HG03108 (cell line): Measurements from ENCODE around the gene SECTM1.
"Not testable (repeated sequence)": the region's sequence is repeated elsewhere in the genome, so short reads cannot be mapped to it uniquely, and the experiment has no call there.

ENCODE experiments used
- ATAC-seq: cut with Tn5 transposase; IDR thresholded peaks from one replicate; pipeline ENCODE4 v1.9.1; 2021; ENCODE audit warnings: moderate library complexity; ENCODE audit not compliant: unreplicated experiment

Gene SECTM1

DNA sequence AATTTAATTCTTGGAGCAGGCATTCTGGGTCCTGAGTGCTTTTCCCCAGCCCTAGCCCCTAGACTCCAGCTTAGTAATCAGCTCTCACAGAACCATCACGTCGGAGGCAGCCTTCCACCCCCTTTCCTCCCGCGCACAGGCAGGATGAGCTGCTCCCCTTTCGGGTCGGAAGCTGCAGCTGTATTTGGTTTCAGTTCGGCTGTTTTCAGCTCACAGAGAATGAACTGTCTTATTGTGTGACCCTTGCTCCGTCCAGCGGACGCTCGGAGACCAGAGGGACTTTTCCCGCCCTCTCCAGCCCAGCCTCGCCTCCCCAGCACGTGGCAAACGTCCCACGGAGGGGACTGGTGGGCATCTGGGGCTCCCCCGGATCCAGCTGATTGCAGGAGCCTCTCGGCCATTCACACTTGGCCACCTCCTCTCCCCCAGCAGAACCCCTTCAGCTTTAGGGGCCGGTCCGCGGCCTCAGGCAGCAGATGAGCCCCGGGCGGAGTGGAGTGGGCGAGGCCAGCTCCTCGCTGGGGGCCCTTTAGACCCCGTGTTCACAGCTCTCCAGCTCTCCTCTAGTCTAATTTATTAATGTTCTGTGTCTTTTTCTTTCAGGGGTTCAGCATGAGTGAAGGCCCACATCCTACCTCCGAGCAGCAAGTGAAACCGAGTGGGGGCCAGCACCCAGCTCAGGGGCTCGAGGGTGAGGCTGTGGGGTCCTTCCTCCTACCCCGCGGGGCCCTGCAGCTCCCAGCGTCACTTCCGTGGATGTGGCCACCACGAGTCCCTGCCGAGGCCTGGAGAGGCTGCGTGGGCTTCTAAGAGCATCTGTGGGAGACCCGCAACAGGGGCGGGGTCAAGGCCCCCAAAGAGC lies 37.1 kb upstream of the SECTM1 start:
- ATAC-seq: no peak

DNA sequence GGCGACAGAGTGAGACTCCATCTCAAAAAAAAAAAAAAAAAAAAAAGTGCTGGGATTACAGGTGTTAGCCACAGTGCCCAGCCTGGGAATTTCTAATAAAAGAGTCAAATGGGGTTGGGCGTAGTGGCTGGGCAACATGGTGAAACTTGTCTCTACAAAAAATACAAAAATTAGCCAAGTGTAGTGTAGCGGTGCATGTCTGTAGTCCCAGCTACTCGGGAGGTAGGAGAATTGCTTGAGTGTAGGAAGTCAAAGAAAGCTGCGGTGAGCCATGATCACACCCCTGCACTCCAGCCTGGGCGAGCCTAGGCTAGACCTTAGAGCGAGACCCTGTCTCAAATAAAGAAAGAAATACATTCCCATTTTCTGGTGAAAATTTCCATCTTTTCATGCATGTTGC lies 35.6 kb upstream of the SECTM1 start:
- no peak for ATAC-seq

DNA sequence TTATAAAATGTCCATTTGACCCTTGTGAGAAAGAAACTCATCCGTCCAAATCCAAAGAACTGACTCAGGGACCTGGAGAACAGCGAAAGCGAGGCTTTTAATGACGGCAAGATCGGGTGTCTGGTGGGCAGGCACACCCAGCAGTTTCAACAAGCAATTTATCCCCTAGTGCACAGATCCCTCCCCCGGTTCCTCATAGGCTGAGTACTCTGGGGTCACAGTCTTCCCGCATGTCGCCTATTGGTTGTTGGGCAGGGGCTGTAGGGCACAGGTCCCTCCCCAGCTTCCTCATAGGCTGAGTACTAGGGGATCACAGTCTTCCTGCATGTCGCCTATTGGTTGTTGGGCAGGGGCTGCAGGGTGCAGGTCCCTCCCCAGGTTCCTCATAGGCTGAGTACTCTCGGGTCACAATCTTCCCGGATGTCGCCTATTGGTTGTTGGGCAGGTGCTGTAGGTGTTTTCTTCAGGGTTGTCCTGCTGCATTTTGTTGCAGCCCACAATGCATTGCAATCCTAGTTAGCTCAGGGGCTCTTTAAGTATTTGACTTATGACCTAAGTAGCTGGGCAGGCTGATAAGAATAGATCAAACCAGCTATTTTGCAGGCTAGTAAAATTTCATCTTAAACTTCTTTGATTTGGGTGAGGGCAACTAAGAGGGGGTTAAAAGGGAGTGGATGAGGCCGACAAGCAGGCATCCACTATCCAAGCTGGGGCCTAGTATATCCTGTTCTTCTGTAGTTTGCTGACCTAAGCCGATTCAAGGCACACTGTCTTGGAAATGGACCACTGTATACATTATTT lies 34.4 kb upstream of the SECTM1 start:
- ATAC-seq: no peak

DNA sequence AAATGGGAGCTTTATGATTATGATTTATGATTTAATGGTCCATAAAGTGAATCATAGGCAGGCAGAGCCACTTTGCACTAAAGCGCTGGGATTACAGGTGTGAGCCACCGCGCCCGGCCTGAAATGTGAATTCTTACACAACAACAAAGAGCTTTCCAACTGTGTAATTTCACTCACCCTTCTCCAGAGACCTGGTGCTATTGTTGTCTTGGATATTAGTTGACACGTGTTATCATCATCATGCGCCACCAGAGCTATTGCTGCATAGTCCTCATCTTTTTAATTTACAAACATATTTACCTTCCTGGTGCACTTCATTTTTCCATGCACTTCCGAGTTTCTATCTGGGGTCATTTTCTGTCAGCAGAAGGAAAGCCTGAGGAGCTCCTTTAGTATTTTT lies 33.2 kb upstream of the SECTM1 start:
- ATAC-seq: no peak

DNA sequence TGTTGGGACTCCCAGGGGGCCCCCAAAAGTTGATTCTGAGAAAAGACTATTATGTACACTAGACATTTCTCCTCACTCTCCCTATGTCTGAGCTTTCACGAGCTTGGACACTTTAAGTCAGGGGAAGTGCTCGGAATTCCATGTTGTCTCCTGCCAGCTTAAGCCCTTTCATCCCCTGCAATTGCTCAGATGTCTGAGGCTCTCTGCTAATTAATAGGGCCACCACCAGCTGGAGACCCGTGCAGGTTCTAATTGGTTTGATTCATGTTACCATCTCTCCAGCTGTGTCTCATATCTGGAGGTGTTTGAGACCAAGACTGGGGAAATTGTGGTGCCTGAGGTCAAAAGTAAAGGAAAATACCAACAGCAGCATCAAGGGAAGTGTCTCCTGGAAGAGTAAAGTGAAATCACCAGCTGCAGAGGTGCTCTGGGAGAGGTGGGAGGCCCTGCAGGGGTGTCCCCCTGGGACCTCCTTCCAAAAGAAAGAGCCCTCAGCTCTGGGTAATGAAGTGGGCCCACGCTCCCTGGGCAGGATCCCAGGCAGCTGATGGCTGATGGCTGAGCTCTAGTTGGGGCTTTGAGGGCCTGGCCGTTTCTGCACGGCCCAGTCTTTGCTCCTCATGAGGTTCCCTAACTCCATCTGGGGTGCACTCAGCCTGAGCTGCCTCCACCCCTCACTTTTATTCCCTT lies 32.2 kb upstream of the SECTM1 start:
- ATAC-seq: no peak

DNA sequence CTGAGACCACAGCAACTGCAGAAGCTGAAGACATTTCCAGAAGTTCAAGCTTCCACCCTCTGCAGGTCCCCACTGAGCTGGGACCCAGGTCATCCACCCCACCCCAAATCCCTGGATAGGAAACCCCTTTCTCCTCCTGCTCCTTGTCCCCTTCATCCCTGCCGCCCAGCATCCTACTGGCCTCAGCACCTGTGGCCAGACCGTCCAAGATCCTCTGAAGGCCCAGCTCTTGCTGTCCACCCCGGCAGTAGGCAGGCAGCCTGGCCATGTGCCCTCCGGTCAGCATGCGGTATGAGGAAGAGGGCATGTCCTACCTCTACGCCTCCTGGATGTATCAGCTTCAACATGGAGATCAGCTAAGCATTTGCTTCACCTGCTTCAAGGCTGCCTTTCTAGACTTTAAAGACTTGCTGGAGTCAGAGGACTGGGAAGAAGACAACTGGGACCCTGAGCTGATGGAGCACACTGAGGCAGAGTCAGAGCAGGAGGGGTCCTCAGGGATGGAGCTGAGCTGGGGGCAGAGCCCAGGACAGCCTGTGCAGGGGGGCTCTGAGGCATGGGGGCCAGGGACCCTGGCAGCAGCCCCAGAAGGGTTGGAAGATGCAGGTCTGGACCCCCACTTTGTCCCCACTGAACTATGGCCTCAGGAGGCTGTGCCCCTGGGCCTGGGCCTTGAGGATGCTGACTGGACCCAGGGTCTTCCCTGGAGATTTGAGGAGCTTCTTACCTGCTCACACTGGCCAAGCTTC lies 28.5 kb upstream of the SECTM1 start:
- ATAC-seq: no peak

DNA sequence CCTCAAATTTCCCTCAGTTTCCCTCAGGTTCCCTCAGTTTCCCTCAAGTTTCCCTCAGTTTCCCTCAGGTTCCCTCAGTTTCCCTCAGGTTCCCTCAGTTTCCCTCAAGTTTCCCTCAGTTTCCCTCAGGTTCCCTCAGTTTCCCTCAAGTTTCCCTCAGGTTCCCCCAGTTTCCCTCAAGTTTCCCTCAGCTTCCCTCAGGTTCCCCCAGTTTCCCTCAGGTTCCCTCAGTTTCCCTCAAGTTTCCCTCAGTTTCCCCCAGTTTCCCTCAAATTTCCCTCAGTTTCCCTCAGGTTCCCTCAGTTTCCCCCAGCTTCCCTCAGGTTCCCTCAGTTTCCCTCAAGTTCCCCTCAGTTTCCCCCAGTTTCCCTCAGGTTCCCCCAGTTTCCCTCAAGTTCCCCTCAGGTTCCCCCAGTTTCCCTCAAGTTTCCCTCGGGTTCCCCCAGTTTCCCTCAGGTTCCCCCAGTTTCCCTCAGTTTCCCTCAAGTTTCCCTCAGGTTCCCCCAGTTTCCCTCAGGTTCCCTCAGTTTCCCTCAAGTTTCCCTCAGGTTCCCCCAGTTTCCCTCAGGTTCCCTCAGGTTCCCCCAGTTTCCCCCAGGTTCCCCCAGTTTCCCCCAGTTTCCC lies 26.0 kb upstream of the SECTM1 start:
- ATAC-seq: not testable (repeated sequence)

DNA sequence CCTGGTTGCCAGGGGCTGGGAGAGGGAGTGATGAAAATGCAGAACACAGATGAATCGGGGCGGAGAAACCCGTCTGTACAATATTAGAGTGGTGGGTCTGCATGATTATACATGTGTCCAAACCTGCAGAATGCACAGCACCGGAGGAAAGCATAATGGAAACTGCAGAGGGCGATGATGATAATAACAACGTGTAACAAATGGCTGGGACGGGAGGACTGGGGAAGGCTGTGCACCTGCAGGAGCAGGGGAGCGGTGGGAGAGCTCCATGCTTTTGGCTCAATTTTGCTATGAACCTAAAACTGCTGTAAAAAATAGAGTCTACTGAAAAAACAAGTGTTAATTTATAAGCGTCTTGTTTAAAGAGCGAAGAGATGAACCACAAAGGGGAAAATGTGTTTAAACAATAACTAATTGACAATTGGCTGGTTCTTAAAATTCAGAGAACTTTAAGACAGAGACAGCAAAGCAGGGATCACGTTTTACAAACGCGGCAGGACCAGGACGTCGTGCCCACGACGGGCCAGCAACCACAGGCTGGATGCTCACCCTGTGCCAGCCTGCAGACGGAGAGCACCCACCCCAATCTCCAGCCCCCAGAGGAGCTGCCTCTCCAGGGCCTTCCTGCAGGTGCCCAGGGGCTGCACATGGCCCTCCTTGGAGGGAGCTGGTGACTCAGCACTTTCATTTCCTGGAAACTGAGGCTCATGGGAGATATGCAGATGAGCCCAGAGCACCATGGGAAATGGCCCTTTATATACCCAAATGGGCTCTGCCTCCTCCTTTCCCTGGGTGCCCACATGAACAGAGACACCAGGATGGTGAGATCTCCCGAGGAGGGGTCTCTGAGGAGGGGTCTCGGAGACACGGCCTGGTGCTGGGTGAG lies 25.1 kb upstream of the SECTM1 start, which contains the start of gene TEX19:
Gene TEX19, plus strand, starts transcription at position 783 of the 886 bp plus-strand sequence. CDS start 2,904 bp downstream, outside the sequence.
- no peak for ATAC-seq

DNA sequence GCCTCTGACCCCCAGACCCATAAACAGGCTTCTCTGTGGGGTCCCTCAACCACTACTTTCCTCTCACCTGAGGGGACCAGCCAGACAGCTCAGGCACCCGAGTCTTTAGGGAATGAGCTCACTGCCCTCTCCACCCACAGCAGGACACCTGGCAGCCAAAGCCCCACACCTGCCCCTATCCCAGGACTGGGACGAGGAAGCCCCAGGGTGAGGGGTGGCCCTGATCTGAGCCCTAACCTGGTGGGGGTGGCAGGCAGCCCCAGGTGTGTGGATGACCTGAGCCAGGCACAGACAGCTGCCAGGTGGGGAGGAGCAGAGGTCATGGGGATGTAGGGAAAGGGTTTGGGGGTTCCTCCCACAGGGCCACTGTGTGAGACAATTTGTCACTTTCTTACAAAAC lies 23.8 kb upstream of the SECTM1 start:
- no peak for ATAC-seq

DNA sequence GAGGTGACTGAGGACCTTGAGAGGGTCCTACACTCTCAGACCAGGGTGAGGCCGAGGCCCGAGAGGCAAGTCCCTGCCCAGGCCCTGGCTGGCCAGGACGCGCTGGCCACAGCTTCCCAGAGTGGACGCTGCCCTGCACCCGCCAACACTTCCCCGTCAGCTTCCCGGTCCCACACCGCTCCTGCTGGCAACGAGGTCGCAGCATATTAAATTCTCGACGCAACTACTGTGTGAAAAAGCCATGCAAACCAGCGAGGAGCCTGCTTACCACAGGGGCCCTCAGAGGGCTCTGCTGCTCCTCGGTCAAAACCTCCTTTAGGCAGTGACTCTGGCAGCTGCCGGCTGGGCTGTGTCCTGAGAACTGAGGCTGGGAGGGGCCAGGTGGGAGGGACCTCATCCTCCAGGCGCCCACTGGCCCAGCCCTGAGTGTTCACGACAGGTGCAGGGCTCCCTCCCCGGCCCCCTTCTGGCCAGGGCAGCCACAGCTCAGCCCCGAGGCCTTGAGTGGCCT lies 23.3 kb upstream of the SECTM1 start:
- no peak for ATAC-seq

DNA sequence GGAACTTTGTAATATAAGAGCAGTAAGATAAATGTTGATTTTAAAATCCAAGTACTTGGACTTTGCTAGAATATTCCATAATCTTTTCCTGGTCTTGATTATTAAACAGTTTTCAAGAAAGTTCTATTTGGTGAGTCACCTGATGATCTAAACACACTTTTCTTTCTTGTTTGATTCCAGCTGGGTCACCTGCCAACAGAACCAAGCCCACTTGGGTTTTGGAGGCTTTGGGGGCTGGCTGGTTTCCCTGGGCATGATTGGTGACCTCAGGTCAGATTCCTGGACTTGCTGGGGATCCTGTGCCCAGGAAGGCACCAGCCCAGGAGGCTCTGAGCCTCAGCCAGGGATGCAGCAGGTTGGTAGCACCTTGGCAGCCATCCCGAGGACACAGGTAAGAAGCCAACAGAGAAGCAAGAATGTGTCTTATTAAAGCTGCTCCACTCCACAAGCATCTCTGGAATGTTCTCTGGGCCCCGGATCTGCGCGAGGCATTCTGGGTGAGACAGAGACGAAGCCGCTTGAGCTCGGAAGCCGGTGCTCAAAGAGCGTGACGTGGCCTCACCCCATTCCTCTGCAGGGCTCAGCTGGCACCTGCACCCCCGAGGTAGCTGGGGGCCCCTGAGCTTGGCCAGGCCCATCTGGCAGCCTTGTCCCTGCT lies 22.3 kb upstream of the SECTM1 start:
- ATAC-seq: no peak

DNA sequence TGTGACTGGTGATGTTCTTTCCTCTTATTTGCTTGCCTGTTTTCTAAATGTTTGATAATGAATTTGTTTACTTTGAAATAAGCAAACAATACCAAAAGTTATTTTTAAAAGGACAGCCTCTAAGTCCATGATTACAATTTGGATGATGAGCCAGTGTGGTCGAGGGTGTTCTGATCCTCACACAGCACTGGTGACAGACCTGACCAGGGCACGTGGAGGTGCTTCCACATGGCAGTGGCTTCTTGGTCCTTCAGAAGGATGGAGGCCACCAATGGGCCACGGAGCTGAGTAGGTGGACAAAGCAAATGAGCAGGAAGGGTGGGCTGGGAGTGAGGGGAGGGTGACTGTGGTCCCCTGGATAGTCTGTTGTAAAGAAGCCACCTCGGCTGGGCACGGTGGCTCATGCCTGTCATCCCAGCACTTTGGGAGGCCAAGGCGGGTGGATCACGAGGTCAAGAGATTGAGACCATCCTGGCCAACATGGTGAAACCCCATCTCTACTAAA lies 21.3 kb upstream of the SECTM1 start:
- ATAC-seq: no peak

DNA sequence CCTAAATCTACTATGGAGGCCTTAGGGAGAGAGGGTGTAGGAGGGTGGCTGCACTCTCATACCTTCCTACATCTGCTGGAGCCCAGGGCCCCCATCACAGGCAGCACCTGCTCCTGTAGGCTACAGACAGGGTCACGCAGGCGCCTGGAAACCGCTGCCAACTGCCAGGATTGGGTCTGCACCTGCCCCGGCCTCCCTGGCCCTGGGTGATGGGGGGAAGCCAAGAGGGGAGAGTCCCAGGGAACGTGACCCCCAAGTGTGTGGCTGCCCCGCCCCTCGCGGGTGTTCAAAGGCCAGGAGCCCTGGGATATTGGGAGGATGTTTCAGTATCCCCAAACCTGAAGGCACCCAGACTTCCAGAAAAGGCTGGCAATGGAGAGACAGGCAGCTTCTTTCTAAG lies 19.9 kb upstream of the SECTM1 start:
- ATAC-seq: no peak

DNA sequence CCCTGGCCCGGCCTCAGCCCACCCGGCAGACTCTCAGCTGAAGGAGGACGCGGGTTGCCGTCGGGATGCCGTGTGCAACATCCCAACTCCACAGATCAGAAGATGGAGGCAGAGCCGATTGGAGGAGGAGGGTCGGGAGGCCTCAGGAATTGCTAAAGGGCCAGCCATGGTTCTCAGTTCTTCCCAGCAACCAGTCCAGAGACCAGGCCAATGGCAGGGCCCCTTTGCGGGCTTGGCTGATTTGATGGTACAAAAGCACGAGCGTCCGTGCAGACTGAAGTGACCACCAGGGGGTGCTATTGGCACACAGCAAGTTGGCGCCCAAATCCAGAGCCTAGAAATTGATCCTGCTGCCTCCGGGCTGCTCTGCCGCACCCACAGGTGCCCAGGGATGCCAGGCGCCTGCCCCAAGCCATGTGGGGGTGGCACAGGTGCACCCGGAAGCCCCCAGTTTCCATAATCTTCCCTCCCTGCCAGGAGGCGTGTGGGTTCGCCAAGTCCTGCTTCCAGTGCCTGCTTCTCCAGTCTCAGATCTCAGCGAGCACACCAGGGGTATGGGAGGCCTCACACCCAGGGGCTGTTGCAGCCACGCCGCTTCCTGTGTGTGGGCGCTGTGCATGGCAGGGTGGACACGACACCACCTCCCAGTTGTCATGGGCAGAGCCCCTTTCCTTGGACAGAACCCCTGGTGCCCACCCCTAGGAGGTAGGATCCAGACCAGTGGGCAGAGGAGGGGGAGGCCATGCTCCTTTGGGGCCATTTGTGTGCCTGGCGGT lies 18.3 kb upstream of the SECTM1 start:
- no peak for ATAC-seq

DNA sequence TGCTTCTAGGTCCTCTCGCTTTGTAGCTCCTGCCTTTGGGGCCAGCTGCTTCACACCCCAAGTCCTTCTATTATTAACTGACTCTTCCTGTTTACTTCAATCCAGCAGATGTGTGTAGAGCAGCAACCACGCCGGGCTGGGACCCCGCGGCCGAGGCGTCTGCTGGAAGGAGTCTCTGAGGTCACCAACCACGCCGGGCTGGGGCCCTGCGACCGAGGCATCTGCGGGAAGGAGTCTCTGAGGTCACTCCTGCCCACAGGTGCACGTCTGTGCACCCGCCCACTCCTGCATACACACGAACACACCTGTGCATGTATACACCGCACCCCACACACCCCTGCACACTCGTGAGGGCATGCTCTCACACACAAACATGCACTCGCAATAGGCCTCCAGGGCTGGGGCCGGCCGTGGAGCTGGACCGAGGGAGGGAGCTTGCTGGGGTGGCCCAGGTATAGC lies 17.7 kb upstream of the SECTM1 start:
- ATAC-seq: peak; percentile 63

DNA sequence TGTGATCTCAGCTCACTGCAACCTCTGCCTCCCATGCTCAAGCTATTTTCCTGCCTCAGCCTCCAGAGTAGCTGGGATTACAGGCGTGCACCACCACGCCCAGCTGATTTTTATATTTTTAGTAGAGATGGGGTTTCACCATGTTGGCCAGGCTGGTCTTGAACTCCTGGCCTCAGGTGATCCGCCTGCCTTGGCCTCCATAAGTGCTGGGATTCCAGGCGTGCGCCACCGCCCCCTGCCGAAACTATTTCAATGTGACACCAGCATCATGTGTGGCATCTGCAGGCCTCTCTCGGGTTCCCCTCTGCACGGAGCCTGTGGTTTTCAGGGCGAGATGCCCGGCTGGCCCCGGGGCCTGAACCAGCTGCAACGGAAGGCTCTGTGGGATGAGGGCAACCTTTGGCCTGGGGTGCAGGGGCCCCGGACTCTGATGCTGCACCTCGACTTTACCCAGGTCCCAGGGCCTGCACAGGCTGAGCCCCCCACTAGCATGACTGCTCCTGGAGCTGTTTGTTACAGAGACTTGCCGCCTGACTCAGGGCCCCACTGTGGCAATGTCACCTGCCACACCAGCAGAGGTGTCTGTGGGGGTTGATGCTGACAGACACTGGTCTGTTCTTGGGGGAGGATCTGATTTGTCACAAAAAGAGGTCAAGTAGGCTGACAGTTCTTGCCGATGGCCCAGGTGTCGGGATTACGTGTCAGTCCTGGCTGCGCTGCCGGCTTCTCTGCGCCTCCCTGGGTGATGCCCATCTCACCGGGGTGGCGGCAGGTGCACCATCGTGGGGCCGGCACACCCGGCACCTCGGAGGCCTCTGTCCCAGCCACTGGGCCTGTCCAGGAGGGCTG lies 16.8 kb upstream of the SECTM1 start:
- no peak for ATAC-seq

DNA sequence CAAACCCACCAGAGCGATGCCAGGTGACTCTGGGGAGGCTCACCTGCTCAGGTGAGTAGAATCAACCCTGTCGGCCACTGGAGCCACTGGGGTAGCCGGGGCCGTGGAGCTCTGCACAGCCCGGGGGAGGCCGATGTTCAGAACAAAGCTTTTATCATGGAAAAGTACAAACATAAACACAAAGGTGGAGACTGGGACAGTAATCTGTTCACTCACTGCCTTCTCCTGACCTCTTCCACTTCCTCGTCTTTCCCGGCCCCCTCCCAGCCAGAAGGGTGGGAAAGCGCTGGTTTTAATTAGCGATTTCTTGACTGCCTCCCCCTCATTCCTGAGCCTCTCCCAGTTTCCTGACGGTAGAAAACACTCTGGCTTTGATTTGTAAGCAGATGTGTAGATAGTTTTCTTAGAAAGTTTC lies 15.7 kb upstream of the SECTM1 start:
- ATAC-seq: no peak
